Smooth muscle cell (in vitro differentiated cells): ENCODE results near the gene GALNT16. TPM values are rescaled to one million over a fixed set of nuclear protein-coding genes. Genes with fewer than 3 reads are reported as not detected.

Source experiments
- DNase-seq: peaks from one replicate; lab custom pipeline; 2025; ENCODE audit not compliant: unreplicated experiment; lab: John Stamatoyannopoulos, UW
- H2AFZ ChIP-seq: fragments of 200-600 bp; sonication (generic); 2 replicates; pipeline ENCODE4 v1.6.0; 2016; ENCODE audit warnings: antibody characterized with exemption, low read depth, mild to moderate bottlenecking
- H3F3A ChIP-seq: fragments of 200-600 bp; sonication (generic); 2 replicates; pipeline ENCODE4 v1.6.0; 2017; ENCODE audit warnings: antibody characterized with exemption, low read depth
- H3K27ac ChIP-seq: fragments of 200-600 bp; sonication (generic); 2 replicates; pipeline ENCODE4 v1.5.1; 2016; ENCODE audit warnings: low read depth, mild to moderate bottlenecking
- H3K27me3 ChIP-seq: fragments of 200-600 bp; sonication (generic); 2 replicates; pipeline ENCODE4 v1.6.1; 2016; ENCODE audit warnings: low read depth, mild to moderate bottlenecking
- H3K36me3 ChIP-seq: fragments of 200-600 bp; sonication (generic); 2 replicates; pipeline ENCODE4 v1.5.1; 2016; ENCODE audit warnings: low read depth
- H3K4me1 ChIP-seq: fragments of 200-600 bp; sonication (generic); 2 replicates; pipeline ENCODE4 v1.5.1; 2016; ENCODE audit warnings: low read depth
- H3K4me2 ChIP-seq: fragments of 200-600 bp; sonication (generic); 2 replicates; pipeline ENCODE4 v1.6.0; 2016; ENCODE audit warnings: mild to moderate bottlenecking
- H3K4me3 ChIP-seq: fragments of 200-600 bp; sonication (generic); 2 replicates; pipeline ENCODE4 v1.5.1; 2016; ENCODE audit warnings: mild to moderate bottlenecking
- H3K79me2 ChIP-seq: fragments of 200-600 bp; sonication (generic); 2 replicates; pipeline ENCODE4 v1.6.0; 2016; ENCODE audit warnings: low read depth, mild to moderate bottlenecking
- H3K9ac ChIP-seq: fragments of 200-600 bp; sonication (generic); 2 replicates; pipeline ENCODE4 v1.6.0; 2016; ENCODE audit warnings: low read depth
- H3K9me3 ChIP-seq: fragments of 200-600 bp; sonication (generic); replicated peaks from 2 replicates; pipeline ENCODE4 v1.5.1; 2016; ENCODE audit warnings: low read depth
- H4K20me1 ChIP-seq: fragments of 200-600 bp; sonication (generic); 2 replicates; pipeline ENCODE4 v1.6.0; 2016; ENCODE audit warnings: low read depth
- CTCF ChIP-seq: fragments of 200-600 bp; sonication (generic); IDR thresholded peaks from 2 replicates; pipeline ENCODE4 v1.5.1; 2017; ENCODE audit warnings: borderline replicate concordance, mild to moderate bottlenecking, antibody characterized with exemption; ENCODE audit not compliant: insufficient read depth, poor library complexity, severe bottlenecking
- WGBS: methylation state at CpG from one replicate; pipeline ENCODE4 v1.1.7; 2016; ENCODE audit warnings: low lambda C conversion rate; 5-methylcytosine and 5-hydroxymethylcytosine counted together
- polyA plus RNA-seq: library from polyadenylated mRNA; unstranded; fragments of >200 nt; fragmentation: Nextera tagmentation; extraction: Ambion mirVana; gene quantifications from 2 replicates; pipeline ENCODE4 v1.2.1, GENCODE V29; 2016
- total RNA-seq: library from RNA; depleted of rRNA; stranded (reverse); fragments of >200 nt; gene quantifications from 2 replicates; pipeline ENCODE4 v1.2.3, GENCODE V29; 2014

Gene GALNT16
- total and polyA plus RNA-seq, 2 experiments from 2014 or later, result 0.54 to 4.7 TPM

- Histone ChIP-seq H3K4me2 (no peak overlapping the region), H3K9me3 (no peaks in the 10 kb centered on the region), H3K4me3 (no peak overlapping the region), H3K79me2 (no peaks in the 10 kb centered on the region), H4K20me1 (no peaks in the 10 kb centered on the region), H2AFZ (no peak overlapping the region), H3K9ac (no peak overlapping the region), H3K36me3 (no peaks in the 10 kb centered on the region), H3K27ac (no peak overlapping the region), H3K4me1 (no peaks in the 10 kb centered on the region), H3F3A (no peaks in the 10 kb centered on the region), H3K27me3 (no peaks in the 10 kb centered on the region)
- TF ChIP-seq CTCF, result no peak
- WGBS, result 98% methylated on average over 4 of the region's 4 CpGs
- DNase-seq, result no peak
These were observed 106.8 kb downstream of the GALNT16 start for GRCh38 chr14:69366761-69367160.

DNA sequence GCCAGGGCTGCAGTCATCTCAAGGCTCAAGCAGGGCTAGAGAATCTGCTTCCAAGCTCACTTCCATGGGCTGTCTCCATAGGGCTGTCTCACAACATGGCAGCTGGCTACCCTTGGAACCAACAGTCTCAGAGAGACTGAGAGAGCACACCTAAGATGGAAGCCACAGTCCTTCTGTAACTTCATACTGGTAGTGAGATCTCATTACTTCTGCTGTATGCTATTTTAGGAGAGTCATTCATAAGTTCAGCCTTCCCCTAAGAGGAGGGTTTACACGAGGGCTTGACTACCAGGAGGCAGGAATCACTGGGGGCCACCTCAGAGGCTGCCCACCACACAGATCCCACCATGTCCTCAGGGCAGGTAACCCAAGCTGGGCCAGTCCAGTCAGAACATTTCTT is 108.4 kb downstream of the GALNT16 start:
- H2AFZ ChIP-seq, result no peak overlapping the region
- no peak overlapping the region for H3K9ac ChIP-seq
- H3K27ac ChIP-seq, result no peak overlapping the region
- no peaks in the 10 kb centered on the region for H3F3A ChIP-seq
- no peaks in the 10 kb centered on the region for H3K4me1 ChIP-seq
- no peak for TF ChIP-seq CTCF
- no peak overlapping the region for H3K4me3 ChIP-seq
- H3K9me3 ChIP-seq, result no peaks in the 10 kb centered on the region
- H3K36me3 ChIP-seq, result no peaks in the 10 kb centered on the region
- WGBS, result 100% methylated on average over 1 of the region's 1 CpG
- H3K27me3 ChIP-seq, result no peaks in the 10 kb centered on the region
- H3K79me2 ChIP-seq, result no peaks in the 10 kb centered on the region
- H4K20me1 ChIP-seq, result no peaks in the 10 kb centered on the region
- H3K4me2 ChIP-seq, result no peak overlapping the region
- no peak for DNase-seq

GRCh38 chr14:69370061-69370460 is 110.1 kb downstream of the GALNT16 start:
- H3K4me2 ChIP-seq, result no peak overlapping the region
- 54% methylated on average over 5 of the region's 5 CpGs for WGBS

More at GRCh38 chr14:69370061-69370460, 110.1 kb downstream of the GALNT16 start:
- no peaks in the 10 kb centered on the region for H3K4me1 ChIP-seq
- no peak overlapping the region for H3K9ac ChIP-seq
- H3K79me2 ChIP-seq, result no peaks in the 10 kb centered on the region
- H3F3A ChIP-seq, result no peaks in the 10 kb centered on the region
- no peak for TF ChIP-seq CTCF
- DNase-seq, result no peak
- H4K20me1 ChIP-seq, result no peaks in the 10 kb centered on the region
- H3K9me3 ChIP-seq, result no peaks in the 10 kb centered on the region
- no peak overlapping the region for H2AFZ ChIP-seq
- no peak overlapping the region for H3K4me3 ChIP-seq
- no peaks in the 10 kb centered on the region for H3K27me3 ChIP-seq
- no peaks in the 10 kb centered on the region for H3K36me3 ChIP-seq
- H3K27ac ChIP-seq, result no peak overlapping the region
